ENCODE measurements around the gene ARL2BP. TPM values are rescaled to one million over a fixed set of nuclear protein-coding genes. Genes with fewer than 3 reads are reported as not detected.

The ARL2BP gene
- total RNA-seq, 6 experiments from 2014 or later: 19.3 to 26.8 (median 22.0) TPM

- intact Hi-C loops (cut with DNase I): no loop called here
These were observed 42.8 kb upstream of the ARL2BP start for GRCh38 chr16:57202095-57202886.

DNA sequence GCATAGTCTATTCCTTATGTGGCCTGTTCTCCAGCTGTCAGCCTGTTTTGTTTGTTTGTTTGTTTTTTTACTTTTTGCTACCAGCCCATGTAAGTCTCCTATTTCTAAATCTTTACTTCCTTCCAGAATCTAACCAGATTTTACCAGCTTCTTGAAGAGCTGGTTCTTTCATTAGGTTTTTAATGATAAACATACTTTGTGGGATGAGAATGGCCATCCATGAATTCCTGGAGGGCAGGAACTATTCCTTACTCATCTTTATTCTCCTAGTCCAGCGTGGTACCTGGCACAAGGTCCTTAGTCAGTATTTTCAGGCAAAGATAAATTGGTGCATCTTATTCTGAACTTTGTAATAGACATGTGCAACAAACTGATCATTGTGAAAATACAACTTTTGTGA lies 41.6 kb upstream of the ARL2BP start:
- H3K4me3 ChIP-seq: no peak overlapping the region
- 81% methylated on average over 1 of the region's 1 CpG for WGBS (ENCODE audit: insufficient coverage, low coverage, low lambda C conversion rate, missing lambda C conversion rate)
- peaks cover 0 to 36% (median 13%) of the 10 kb centered on the region in 4 donors for H3K36me3 ChIP-seq
- no peak overlapping the region for H3K27ac ChIP-seq
- no peaks in the 10 kb centered on the region for H3K27me3 ChIP-seq
- no peak for DNase-seq
- TF ChIP-seq CTCF (IDR thresholded peaks at IDR 0.05) (no peak), POLR2A (IDR thresholded peaks at IDR 0.05) (no peak)
- intact Hi-C loops (cut with DNase I): no loop called here
- no peak for ATAC-seq
- no peaks in the 10 kb centered on the region for H3K4me1 ChIP-seq
- H3K9me3 ChIP-seq: no peaks in the 10 kb centered on the region

More at GRCh38 chr16:57202095-57202886, 42.8 kb upstream of the ARL2BP start:
- WGBS (ENCODE audit: insufficient coverage, low coverage, low lambda C conversion rate, missing lambda C conversion rate): 93% methylated on average over 7 of the region's 7 CpGs
- TF ChIP-seq CTCF (IDR thresholded peaks at IDR 0.05) (no peak), POLR2A (IDR thresholded peaks at IDR 0.05) (no peak)
- DNase-seq (no peak), ATAC-seq (no peak)
- no peak overlapping the region for H3K27ac ChIP-seq
- H3K4me3 ChIP-seq: no peak overlapping the region
- H3K36me3 ChIP-seq: peaks cover 0 to 27% (median 11%) of the 10 kb centered on the region in 4 donors
- no peaks in the 10 kb centered on the region for H3K27me3 ChIP-seq
- no peaks in the 10 kb centered on the region for H3K9me3 ChIP-seq
- no peaks in the 10 kb centered on the region for H3K4me1 ChIP-seq

DNA sequence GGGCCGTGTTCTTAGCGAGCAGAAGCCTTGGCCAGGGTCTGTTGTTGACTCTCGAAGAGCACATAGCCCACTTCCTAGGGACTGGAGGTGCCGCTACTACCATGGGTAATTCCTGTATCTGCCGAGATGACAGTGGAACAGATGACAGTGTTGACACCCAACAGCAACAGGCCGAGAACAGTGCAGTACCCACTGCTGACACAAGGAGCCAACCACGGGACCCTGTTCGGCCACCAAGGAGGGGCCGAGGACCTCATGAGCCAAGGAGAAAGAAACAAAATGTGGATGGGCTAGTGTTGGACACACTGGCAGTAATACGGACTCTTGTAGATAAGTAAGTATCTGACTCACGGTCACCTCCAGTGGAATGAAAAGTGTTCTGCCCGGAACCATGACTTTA lies 40.4 kb upstream of the ARL2BP start:
- H3K36me3 ChIP-seq: peaks cover 0 to 48% (median 14%) of the 10 kb centered on the region in 4 donors
- no peaks in the 10 kb centered on the region for H3K4me1 ChIP-seq
- H3K27me3 ChIP-seq: no peaks in the 10 kb centered on the region
- ATAC-seq (no peak), DNase-seq (no peak)
- H3K27ac ChIP-seq: no peak overlapping the region
- no peaks in the 10 kb centered on the region for H3K9me3 ChIP-seq
- no peak overlapping the region for H3K4me3 ChIP-seq
- no peak for TF ChIP-seq POLR2A (IDR thresholded peaks at IDR 0.05)
- no peak for TF ChIP-seq CTCF (IDR thresholded peaks at IDR 0.05)
- intact Hi-C loops (cut with DNase I): no loop called here
- WGBS (ENCODE audit: insufficient coverage, low coverage, low lambda C conversion rate, missing lambda C conversion rate): 94% methylated on average over 10 of the region's 12 CpGs

DNA sequence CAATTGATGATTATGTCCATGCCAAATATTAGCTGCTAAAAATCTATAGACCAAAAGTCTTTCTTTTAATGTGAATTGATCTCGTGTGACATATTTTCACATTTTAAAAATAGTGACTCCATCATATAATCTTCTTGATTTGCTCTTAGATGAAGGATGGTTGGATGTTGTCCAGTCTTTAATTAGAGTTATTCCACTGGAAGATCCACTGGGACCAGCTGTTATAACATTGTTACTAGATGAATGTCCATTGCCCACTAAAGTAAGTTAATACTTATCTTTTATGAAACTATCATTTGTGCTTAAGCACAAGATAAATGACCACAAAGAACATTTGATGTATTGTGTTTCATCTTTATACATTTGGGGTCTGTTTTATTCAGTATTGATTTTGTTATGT lies 36.1 kb upstream of the ARL2BP start:
- WGBS (ENCODE audit: insufficient coverage, low coverage, low lambda C conversion rate, missing lambda C conversion rate): 100% methylated on average over 1 of the region's 1 CpG
- H3K36me3 ChIP-seq: peaks cover 0 to 79% (median 27%) of the 10 kb centered on the region in 4 donors
- ATAC-seq: no peak

More for the DNA sequence above, 36.1 kb upstream of the ARL2BP start:
- no peaks in the 10 kb centered on the region for H3K4me1 ChIP-seq
- no peak overlapping the region for H3K27ac ChIP-seq
- TF ChIP-seq POLR2A (IDR thresholded peaks at IDR 0.05) (no peak), CTCF (IDR thresholded peaks at IDR 0.05) (no peak)
- intact Hi-C loops (cut with DNase I): no loop called here
- no peaks in the 10 kb centered on the region for H3K9me3 ChIP-seq
- no peak for DNase-seq
- no peaks in the 10 kb centered on the region for H3K27me3 ChIP-seq
- no peak overlapping the region for H3K4me3 ChIP-seq

All from right lobe of liver (tissue), 6 donors.